Thoracic aorta (tissue), 2 donors: ENCODE results near the gene UBE2V1. TPM values are rescaled to one million over a fixed set of nuclear protein-coding genes. Genes with fewer than 3 reads are reported as not detected.

Experiments used
- ATAC-seq: fragments of 150-250 bp; one replicate; pipeline ENCODE4 v1.8.0; 2017; ENCODE audit warnings: low read depth; ENCODE audit not compliant: insufficient number of reproducible peaks, low FRiP score
- DNase-seq: peaks from one replicate; pipeline ENCODE4 v3.0.0-alpha.2; 2020; ENCODE audit warnings: low spot score
- H3K27ac ChIP-seq, 2 donors: fragments of 200-600 bp; sonication (generic); 1 replicate in 1 of 2; 2 replicates in 1 of 2; pipeline ENCODE4 v1.5.1; 2016; ENCODE audit warnings: mild to moderate bottlenecking in 2 of 2, moderate library complexity in 2 of 2
- H3K27me3 ChIP-seq: fragments of 200-600 bp; sonication (generic); replicated peaks from 2 replicates; pipeline ENCODE4 v1.6.0; 2016; ENCODE audit warnings: mild to moderate bottlenecking; ENCODE audit not compliant: insufficient read depth
- H3K36me3 ChIP-seq: fragments of 200-600 bp; sonication (generic); one replicate; pipeline ENCODE4 v1.5.1; 2016
- H3K4me1 ChIP-seq, 2 donors: fragments of 200-600 bp; sonication (generic); 1 replicate in 1 of 2; 2 replicates in 1 of 2; pipeline versions ENCODE4 v1.5.1 to v1.6.0; 2016; ENCODE audit warnings: low read depth in 2 of 2, mild to moderate bottlenecking in 1 of 2; ENCODE audit not compliant: control insufficient read depth in 1 of 2
- H3K4me3 ChIP-seq: fragments of 200-600 bp; sonication (generic); 2 replicates; pipeline ENCODE4 v1.5.1; 2016; ENCODE audit warnings: mild to moderate bottlenecking
- H3K9me3 ChIP-seq: fragments of 200-600 bp; sonication (generic); 2 replicates; pipeline ENCODE4 v1.5.1; 2016
- CTCF ChIP-seq: fragments of 200-600 bp; sonication (generic); IDR thresholded peaks from one replicate; pipeline ENCODE4 v1.5.1; 2019; ENCODE audit warnings: antibody characterized with exemption
- total RNA-seq, 2 donors: library from RNA; depleted of rRNA; stranded (reverse); fragments of >200 nt; gene quantifications; one replicate each; pipeline versions ENCODE4 v1.1.0 to v1.2.3, GENCODE V29; 2016

Gene UBE2V1
- total RNA-seq, 2 donors from 2014 or later = 91.7 to 98.4 TPM

DNA sequence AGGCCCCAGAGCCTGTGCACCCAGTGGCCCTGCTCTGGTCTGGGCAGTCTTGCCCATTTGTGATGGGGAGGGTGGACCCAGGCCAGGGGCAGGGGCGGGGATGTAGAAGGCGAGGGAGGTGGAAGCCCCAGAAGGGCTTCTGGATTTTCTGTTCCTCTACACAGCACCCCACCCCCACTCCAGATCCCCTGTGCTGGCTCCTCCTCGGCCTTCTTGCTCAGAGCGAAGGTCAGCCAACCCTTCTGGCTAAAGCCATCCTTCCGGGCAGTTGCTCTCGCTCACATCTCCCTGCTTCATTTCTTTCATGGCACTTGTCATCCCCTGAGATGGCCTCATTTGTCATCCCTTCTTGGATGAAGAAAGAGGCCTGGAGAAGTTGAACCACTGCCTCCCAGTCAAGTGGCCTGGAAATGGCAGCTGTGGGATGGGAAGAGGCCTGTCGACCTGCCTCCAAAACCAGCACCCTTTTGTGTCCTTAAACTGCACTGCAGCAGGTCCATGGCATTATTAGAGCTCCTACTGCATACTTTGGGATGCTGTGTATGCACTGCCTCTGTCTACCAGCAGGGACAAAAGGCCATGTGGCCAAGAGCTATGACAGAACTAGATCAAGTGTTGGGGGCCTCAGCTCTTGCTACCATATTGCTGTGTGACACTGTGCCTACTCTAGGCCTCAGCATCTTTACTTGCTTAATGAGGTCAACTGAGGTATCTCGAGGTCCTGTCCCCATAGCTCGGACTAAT lies 20.7 kb upstream of the UBE2V1 start:
- Histone ChIP-seq H3K4me1 (peaks cover 10 to 26% of the 10 kb centered on the region in 2 donors), H3K9me3 (no peaks in the 10 kb centered on the region), H3K27me3 (no peaks in the 10 kb centered on the region), H3K27ac (no peak overlapping the region), H3K4me3 (no peak overlapping the region), H3K36me3 (peaks cover 5% of the 10 kb centered on the region)
- no peak for TF ChIP-seq CTCF
- ATAC-seq (no peak), DNase-seq (no peak)

GRCh38 chr20:50133041-50133440 lies 20.1 kb upstream of the UBE2V1 start:
- H3K27ac ChIP-seq = no peak overlapping the region
- no peak for ATAC-seq
- DNase-seq = no peak

DNA sequence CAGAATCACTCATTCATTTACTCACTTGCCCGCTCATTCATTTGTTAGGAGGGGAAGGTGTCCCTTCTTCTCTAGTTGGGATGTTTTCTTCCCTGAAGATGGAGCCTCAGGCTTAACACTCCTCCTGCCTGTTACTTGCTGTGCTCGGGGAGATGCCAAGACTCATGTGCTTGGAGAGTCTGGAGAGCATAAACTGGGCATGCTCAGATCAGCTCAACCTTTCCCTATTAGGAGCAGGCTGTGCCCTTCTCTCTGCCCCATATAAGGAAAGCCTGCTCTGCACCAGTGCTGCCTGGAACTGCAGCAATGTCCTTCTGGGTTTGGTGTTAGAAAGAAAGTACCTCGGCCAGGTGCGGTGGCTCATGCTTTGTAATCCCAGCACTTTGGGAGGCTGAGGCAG lies 18.0 kb upstream of the UBE2V1 start:
- Histone ChIP-seq H3K4me1 (peaks cover 10 to 26% of the 10 kb centered on the region in 2 donors), H3K36me3 (peaks cover 29% of the 10 kb centered on the region), H3K9me3 (no peaks in the 10 kb centered on the region), H3K27ac (peak overlapping the region; percentile 45 to 48), H3K27me3 (no peaks in the 10 kb centered on the region), H3K4me3 (peak overlapping the region; percentile 30)
- DNase-seq = peak; percentile 47
- TF ChIP-seq CTCF = no peak
- ATAC-seq = peak; percentile 74

More at GRCh38 chr20:50133041-50133440, 20.1 kb upstream of the UBE2V1 start:
- Histone ChIP-seq H3K27me3 (no peaks in the 10 kb centered on the region), H3K4me1 (peaks cover 10 to 26% of the 10 kb centered on the region in 2 donors), H3K4me3 (no peak overlapping the region), H3K36me3 (peaks cover 10% of the 10 kb centered on the region), H3K9me3 (no peaks in the 10 kb centered on the region)
- TF ChIP-seq CTCF = no peak

- DNase-seq (no peak), ATAC-seq (no peak)
- no peak for TF ChIP-seq CTCF
- Histone ChIP-seq H3K27me3 (no peaks in the 10 kb centered on the region), H3K27ac (peak overlapping the region in 1 of 2 donors; percentile 48), H3K36me3 (peaks cover 34% of the 10 kb centered on the region), H3K4me1 (peaks cover 10 to 26% of the 10 kb centered on the region in 2 donors), H3K9me3 (no peaks in the 10 kb centered on the region), H3K4me3 (peak overlapping the region; percentile 30)
Observed at GRCh38 chr20:50130356-50130723, 17.4 kb upstream of the UBE2V1 start.

DNA sequence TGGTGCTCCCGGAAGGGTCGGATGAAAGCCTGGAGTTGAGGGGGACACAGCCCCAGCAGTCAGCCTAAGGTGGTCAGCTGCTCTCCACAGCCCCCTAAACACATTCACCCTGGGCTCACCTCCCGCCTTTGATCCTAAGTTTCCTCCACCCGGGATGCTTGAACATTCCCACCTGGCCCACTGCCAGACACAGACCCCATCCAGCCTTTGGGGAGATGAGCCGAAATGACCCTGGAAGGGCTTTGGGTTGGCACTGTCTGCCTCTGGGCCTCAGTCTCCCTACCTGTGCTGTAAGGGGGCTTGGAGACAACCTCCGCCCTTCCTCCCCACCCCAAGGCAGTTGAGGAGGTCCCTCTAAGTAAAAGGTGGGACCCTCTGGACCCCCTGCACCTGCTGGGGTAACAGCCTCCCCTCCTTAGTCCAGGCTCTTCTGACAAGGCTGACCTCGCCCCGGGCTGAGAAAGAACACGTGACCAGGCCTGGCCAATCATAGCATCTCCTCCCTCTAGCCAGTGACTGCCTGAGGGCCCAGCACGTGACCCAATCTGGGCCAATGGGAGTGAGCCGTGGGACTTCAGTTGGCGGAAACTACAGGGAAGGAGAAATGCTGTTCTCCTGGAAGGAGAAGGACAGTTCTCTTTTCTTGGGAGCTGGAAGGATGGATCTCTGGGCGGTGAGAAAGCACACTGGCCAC lies 16.9 kb upstream of the UBE2V1 start:
- Histone ChIP-seq H3K27me3 (no peaks in the 10 kb centered on the region), H3K36me3 (peaks cover 35% of the 10 kb centered on the region), H3K4me3 (peak overlapping the region; percentile 30), H3K4me1 (peaks cover 10 to 26% of the 10 kb centered on the region in 2 donors), H3K9me3 (no peaks in the 10 kb centered on the region), H3K27ac (peak overlapping the region in 1 of 2 donors; percentile 48)
- ATAC-seq (no peak), DNase-seq (no peak)
- no peak for TF ChIP-seq CTCF
